Right cardiac atrium (tissue), 5 donors: ENCODE measurements around the gene ITPRIP. TPM values are rescaled to one million over a fixed set of nuclear protein-coding genes. Genes with fewer than 3 reads are reported as not detected.
A peak's percentile ranks its signal among the peaks of the same experiment; 100 is the strongest.

Experiments
- ATAC-seq, 2 donors: fragments of 200-7000 bp; cut with Tn5 transposase; one replicate each; pipeline versions ENCODE4 v1.8.0 to v1.9.1; 2020; ENCODE audit warnings: moderate library complexity in 2 of 2, mild to moderate bottlenecking in 1 of 2
- DNase-seq, 3 donors: peaks; one replicate each; pipeline ENCODE4 v3.0.0-alpha.2; 2020
- H3K27ac ChIP-seq: one replicate; pipeline ENCODE4 v1.5.1; 2013; ENCODE audit warnings: mild to moderate bottlenecking, low read length, control low read depth, moderate library complexity
- H3K27me3 ChIP-seq: one replicate; pipeline ENCODE4 v1.6.1; 2013; ENCODE audit not compliant: control insufficient read depth, insufficient read depth
- H3K4me1 ChIP-seq: one replicate; pipeline ENCODE4 v1.6.1; 2013; ENCODE audit warnings: low read length; ENCODE audit not compliant: control insufficient read depth, insufficient read depth
- H3K4me3 ChIP-seq: one replicate; pipeline ENCODE4 v1.5.1; 2013; ENCODE audit warnings: low read length, control low read depth
- H3K9me3 ChIP-seq: one replicate; pipeline ENCODE4 v1.6.1; 2013; ENCODE audit warnings: low read length; ENCODE audit not compliant: control insufficient read depth
- WGBS: extraction: QIAGEN DNeasy Blood & Tissue Kit; methylation state at CpG from one replicate; pipeline ENCODE4 v1.1.7; 2013; 5-methylcytosine and 5-hydroxymethylcytosine counted together
- intact Hi-C, 4 donors: fragments of 100-400 bp; cut with DNase I; formaldehyde crosslinking; loops; one replicate each; pipeline versions ENCODE4 v1.11.0 to v1.14.0; 2022 to 2023
- polyA plus RNA-seq: library from polyadenylated mRNA; stranded (reverse); fragments of 200-250 nt; gene quantifications from one replicate; pipeline ENCODE4 v1.2.3, GENCODE V29; 2013
- total RNA-seq, 4 donors: library from RNA; stranded (reverse); fragmentation: NEBNext Ultra II Directional; extraction: Animal tissue kit (Norgen Biotek cat#: 25700); gene quantifications; one replicate each; pipeline ENCODE4 v1.2.1, GENCODE V29; 2021
- donor health status: healthy with polysubstance abuse.
- donor health status: DM: no; HTN: yes; CAD: no.
- donor health status: DM: no; HTN: no; CAD: no.
- donor health status: DM: no; HTN: yes; CAD: no; lungs with severe emphysema.
- donor health status: DM: yes; HTN: yes; CAD: no.

ITPRIP gene
- total and polyA plus RNA-seq, 5 donors, result 29.1 to 83.3 (median 42.7) TPM

- Histone ChIP-seq H3K4me1 (peaks cover 17% of the 10 kb centered on the region), H3K4me3 (no peak overlapping the region), H3K9me3 (no peaks in the 10 kb centered on the region), H3K27ac (peak overlapping the region; percentile 61), H3K27me3 (no peaks in the 10 kb centered on the region)
- DNase-seq (peak; percentile 39 to 65 (median 63)), ATAC-seq (no peak)
- intact Hi-C loops, result loop anchor here in 1 of 4 donors (5.0 kb wide), 1 partner anchor 39 kb away; the partner anchor contains the start of gene ITPRIP
- WGBS, result 52% methylated on average over 17 of the region's 17 CpGs
These were observed 40.3 kb downstream of the ITPRIP start for GRCh38 chr10:104297697-104298660.

GRCh38 chr10:104296687-104297436 is 41.4 kb downstream of the ITPRIP start:
- no peak for DNase-seq
- H3K4me1 ChIP-seq, result peaks cover 15% of the 10 kb centered on the region

GRCh38 chr10:104293781-104294321 is 44.4 kb downstream of the ITPRIP start:
- no peaks in the 10 kb centered on the region for H3K27me3 ChIP-seq
- intact Hi-C loops, result loop anchor here in 1 of 4 donors (5.0 kb wide), 1 partner anchor 58 kb away; the partner anchor contains the start of gene CFAP58
- H3K4me3 ChIP-seq, result no peak overlapping the region
- peaks cover 2% of the 10 kb centered on the region for H3K4me1 ChIP-seq
- ATAC-seq (peak in 1 of 2 donors; percentile 39), DNase-seq (no peak)
- 72% methylated on average over 5 of the region's 5 CpGs for WGBS
- peak overlapping the region; percentile 88 for H3K27ac ChIP-seq
- no peaks in the 10 kb centered on the region for H3K9me3 ChIP-seq

More at GRCh38 chr10:104296687-104297436, 41.4 kb downstream of the ITPRIP start:
- ATAC-seq, result no peak
- intact Hi-C loops, result loop anchor here in 1 of 4 donors (5.0 kb wide), 1 partner anchor 40 kb away; the partner anchor contains the start of gene ITPRIP
- no peaks in the 10 kb centered on the region for H3K27me3 ChIP-seq
- 97% methylated on average over 10 of the region's 10 CpGs for WGBS
- peak overlapping the region; percentile 19 for H3K27ac ChIP-seq
- no peak overlapping the region for H3K4me3 ChIP-seq
- H3K9me3 ChIP-seq, result no peaks in the 10 kb centered on the region

GRCh38 chr10:104293011-104293410 is 45.3 kb downstream of the ITPRIP start:
- H3K27ac ChIP-seq, result no peak overlapping the region
- DNase-seq (no peak), ATAC-seq (peak in 1 of 2 donors; percentile 45)
- H3K27me3 ChIP-seq, result no peaks in the 10 kb centered on the region
- H3K4me1 ChIP-seq, result peaks cover under 1% of the 10 kb centered on the region
- no peaks in the 10 kb centered on the region for H3K9me3 ChIP-seq
- intact Hi-C loops, result loop anchor here in 1 of 4 donors (5.0 kb wide), 1 partner anchor 59 kb away; the partner anchor contains the start of gene CFAP58
- 32% methylated on average over 2 of the region's 2 CpGs for WGBS
- no peak overlapping the region for H3K4me3 ChIP-seq

- intact Hi-C loops, result loop anchor here in 3 of 4 donors (2.0 to 5.0 kb wide), 2 partner anchors 59 to 61 kb away; partner anchors contain the start of gene CFAP58 (in 1 of the 3)
- no peak overlapping the region for H3K4me3 ChIP-seq
- H3K27me3 ChIP-seq, result no peaks in the 10 kb centered on the region
- no peaks in the 10 kb centered on the region for H3K9me3 ChIP-seq
- H3K27ac ChIP-seq, result no peak overlapping the region
- peak; percentile 93 to 94 for ATAC-seq
- peak; percentile 91 to 96 (median 95) for DNase-seq
- no peaks in the 10 kb centered on the region for H3K4me1 ChIP-seq
- under 1% methylated on average over 26 of the region's 26 CpGs for WGBS
These were observed 46.8 kb downstream of the ITPRIP start for GRCh38 chr10:104291439-104291951.

GRCh38 chr10:104288355-104288754 is 49.9 kb downstream of the ITPRIP start:
- no peaks in the 10 kb centered on the region for H3K4me1 ChIP-seq
- no peaks in the 10 kb centered on the region for H3K27me3 ChIP-seq
- H3K4me3 ChIP-seq, result no peak overlapping the region
- H3K27ac ChIP-seq, result no peak overlapping the region
- intact Hi-C loops, result no loop called here
- H3K9me3 ChIP-seq, result no peaks in the 10 kb centered on the region
- DNase-seq, result no peak
- 72% methylated on average over 1 of the region's 1 CpG for WGBS
- ATAC-seq, result no peak

GRCh38 chr10:104286939-104287338 is 51.3 kb downstream of the ITPRIP start:
- Histone ChIP-seq H3K27ac (no peak overlapping the region), H3K27me3 (no peaks in the 10 kb centered on the region), H3K4me1 (no peaks in the 10 kb centered on the region), H3K9me3 (no peaks in the 10 kb centered on the region), H3K4me3 (no peak overlapping the region)
- WGBS, result 79% methylated on average over 2 of the region's 2 CpGs
- no peak for ATAC-seq
- no peak for DNase-seq
- intact Hi-C loops, result no loop called here

GRCh38 chr10:104284846-104285245 is 53.4 kb downstream of the ITPRIP start:
- 85% methylated on average over 7 of the region's 7 CpGs for WGBS
- intact Hi-C loops, result no loop called here
- ATAC-seq, result no peak

GRCh38 chr10:104281694-104282093 is 56.6 kb downstream of the ITPRIP start:
- Histone ChIP-seq H3K4me1 (no peaks in the 10 kb centered on the region), H3K9me3 (no peaks in the 10 kb centered on the region), H3K27ac (no peak overlapping the region), H3K27me3 (no peaks in the 10 kb centered on the region), H3K4me3 (no peak overlapping the region)
- WGBS, result 73% methylated on average over 3 of the region's 3 CpGs
- intact Hi-C loops, result no loop called here
- no peak for ATAC-seq
- DNase-seq, result no peak

More at GRCh38 chr10:104284846-104285245, 53.4 kb downstream of the ITPRIP start:
- H3K27ac ChIP-seq, result no peak overlapping the region
- H3K9me3 ChIP-seq, result no peaks in the 10 kb centered on the region
- no peaks in the 10 kb centered on the region for H3K4me1 ChIP-seq
- no peak for DNase-seq
- no peak overlapping the region for H3K4me3 ChIP-seq
- H3K27me3 ChIP-seq, result no peaks in the 10 kb centered on the region

GRCh38 chr10:104279550-104280259 is 58.6 kb downstream of the ITPRIP start:
- H3K4me3 ChIP-seq, result no peak overlapping the region
- H3K9me3 ChIP-seq, result no peaks in the 10 kb centered on the region
- H3K4me1 ChIP-seq, result no peaks in the 10 kb centered on the region
- DNase-seq, result no peak
- no peak for ATAC-seq
- intact Hi-C loops, result no loop called here
- 97% methylated on average over 3 of the region's 3 CpGs for WGBS
- no peak overlapping the region for H3K27ac ChIP-seq
- no peaks in the 10 kb centered on the region for H3K27me3 ChIP-seq
